ACC112 (cell line): ENCODE measurements around the gene SPAG6.
"Not testable (repeated sequence)": the region's sequence is repeated elsewhere in the genome, so short reads cannot be mapped to it uniquely, and the experiment has no call there.

ENCODE experiments used
- H2AFZ ChIP-seq: fragments of 200-600 bp; sonication (generic); one replicate; pipeline ENCODE4 v1.6.0; 2017; ENCODE audit warnings: antibody characterized with exemption, low read length; ENCODE audit not compliant: unreplicated experiment
- H3K27ac ChIP-seq: fragments of 200-600 bp; sonication (generic); 2 replicates; pipeline ENCODE4 v1.5.1; 2014; ENCODE audit warnings: low read depth, mild to moderate bottlenecking, antibody characterized with exemption, low read length, moderate library complexity
- H3K27me3 ChIP-seq: fragments of 200-600 bp; sonication (generic); 2 replicates; pipeline ENCODE4 v1.6.1; 2014; ENCODE audit warnings: mild to moderate bottlenecking, antibody characterized with exemption, low read length, moderate library complexity, mixed read lengths; ENCODE audit not compliant: insufficient read depth
- H3K36me3 ChIP-seq: fragments of 200-600 bp; sonication (generic); 2 replicates; pipeline ENCODE4 v1.6.1; 2016; ENCODE audit warnings: mild to moderate bottlenecking, antibody characterized with exemption, low read length, moderate library complexity, mixed read lengths; ENCODE audit not compliant: insufficient read depth
- H3K4me1 ChIP-seq: fragments of 200-600 bp; sonication (generic); one replicate; pipeline ENCODE4 v1.6.1; 2016; ENCODE audit warnings: low read length, mixed read lengths; ENCODE audit not compliant: insufficient read depth, unreplicated experiment, control insufficient read depth
- H3K4me3 ChIP-seq: fragments of 200-600 bp; sonication (generic); 2 replicates; pipeline ENCODE4 v1.5.1; 2014; ENCODE audit warnings: mild to moderate bottlenecking, low read depth, low read length
- H3K79me2 ChIP-seq: fragments of 200-600 bp; sonication (generic); one replicate; pipeline ENCODE4 v1.6.0; 2016; ENCODE audit warnings: low read length; ENCODE audit not compliant: control insufficient read depth, unreplicated experiment, insufficient read depth

The SPAG6 gene

GRCh38 chr10:22345301-22346095 lies at the start of gene SPAG6:
Gene SPAG6, plus strand, starts transcription at chr10:22345496. Its CDS starts 116 bp downstream, at chr10:22345612.
- no peak within 1 kb of the TSS for H3K4me3 ChIP-seq
- H3K27me3 ChIP-seq = peaks cover 80% of the 10 kb centered on the region

GRCh38 chr10:22301193-22301592 lies 44.1 kb upstream of the SPAG6 start:
- Histone ChIP-seq H3K27me3 (no peaks in the 10 kb centered on the region), H3K79me2 (no peaks in the 10 kb centered on the region), H3K4me1 (peaks cover 5% of the 10 kb centered on the region), H2AFZ (no peak overlapping the region), H3K4me3 (no peak overlapping the region), H3K36me3 (no peaks in the 10 kb centered on the region), H3K27ac (no peak overlapping the region)

More at GRCh38 chr10:22345301-22346095, at the start of gene SPAG6:
- H2AFZ ChIP-seq = no peak within 1 kb of the TSS
- no peaks in the 10 kb centered on the region for H3K4me1 ChIP-seq
- H3K79me2 ChIP-seq = no peaks in the 10 kb centered on the region
- H3K27ac ChIP-seq = no peak within 1 kb of the TSS
- H3K36me3 ChIP-seq = no peaks in the 10 kb centered on the region

GRCh38 chr10:22303461-22303860 lies 41.8 kb upstream of the SPAG6 start:
- no peaks in the 10 kb centered on the region for H3K36me3 ChIP-seq
- no peaks in the 10 kb centered on the region for H3K27me3 ChIP-seq
- H3K4me1 ChIP-seq = peaks cover 5% of the 10 kb centered on the region
- no peak overlapping the region for H2AFZ ChIP-seq
- no peaks in the 10 kb centered on the region for H3K79me2 ChIP-seq
- H3K4me3 ChIP-seq = no peak overlapping the region
- no peak overlapping the region for H3K27ac ChIP-seq

GRCh38 chr10:22305721-22306120 lies 39.6 kb upstream of the SPAG6 start:
- Histone ChIP-seq H3K4me1 (peaks cover 9% of the 10 kb centered on the region), H2AFZ (no peak overlapping the region), H3K36me3 (no peaks in the 10 kb centered on the region)

GRCh38 chr10:22308390-22308789 lies 36.9 kb upstream of the SPAG6 start:
- no peaks in the 10 kb centered on the region for H3K79me2 ChIP-seq

More at GRCh38 chr10:22305721-22306120, 39.6 kb upstream of the SPAG6 start:
- Histone ChIP-seq H3K27me3 (no peaks in the 10 kb centered on the region), H3K27ac (no peak overlapping the region), H3K4me3 (no peak overlapping the region), H3K79me2 (no peaks in the 10 kb centered on the region)

GRCh38 chr10:22309180-22310000 lies 35.9 kb upstream of the SPAG6 start:
- no peaks in the 10 kb centered on the region for H3K79me2 ChIP-seq
- H3K27me3 ChIP-seq = no peaks in the 10 kb centered on the region
- H3K4me1 ChIP-seq = peaks cover 9% of the 10 kb centered on the region
- H3K4me3 ChIP-seq = no peak overlapping the region
- peak overlapping the region; percentile 68 for H3K27ac ChIP-seq
- no peak overlapping the region for H2AFZ ChIP-seq
- H3K36me3 ChIP-seq = no peaks in the 10 kb centered on the region

More at GRCh38 chr10:22308390-22308789, 36.9 kb upstream of the SPAG6 start:
- Histone ChIP-seq H3K4me3 (no peak overlapping the region), H3K4me1 (peaks cover 9% of the 10 kb centered on the region), H3K27me3 (no peaks in the 10 kb centered on the region), H2AFZ (no peak overlapping the region), H3K27ac (peak overlapping the region; percentile 68), H3K36me3 (no peaks in the 10 kb centered on the region)

GRCh38 chr10:22310012-22310411 lies 35.3 kb upstream of the SPAG6 start:
- not testable (repeated sequence) for H3K27ac ChIP-seq, H3K36me3 ChIP-seq, H3K79me2 ChIP-seq, H2AFZ ChIP-seq, H3K4me3 ChIP-seq, H3K27me3 ChIP-seq
- H3K4me1 ChIP-seq = peaks cover 13% of the 10 kb centered on the region

- Histone ChIP-seq H3K27ac (no peak overlapping the region), H3K4me3 (no peak overlapping the region), H2AFZ (no peak overlapping the region), H3K79me2 (no peaks in the 10 kb centered on the region), H3K4me1 (peaks cover 14% of the 10 kb centered on the region), H3K27me3 (no peaks in the 10 kb centered on the region), H3K36me3 (no peaks in the 10 kb centered on the region)
Measured at GRCh38 chr10:22310928-22311327, 34.4 kb upstream of the SPAG6 start.

GRCh38 chr10:22314852-22315251 lies 30.4 kb upstream of the SPAG6 start:
- Histone ChIP-seq H3K4me3 (peak overlapping the region; percentile 84), H3K27ac (peak overlapping the region; percentile 87; the same call in 1 of the 2 replicates), H3K36me3 (no peaks in the 10 kb centered on the region), H3K79me2 (peaks cover 24% of the 10 kb centered on the region), H2AFZ (no peak overlapping the region), H3K27me3 (no peaks in the 10 kb centered on the region), H3K4me1 (peaks cover 27% of the 10 kb centered on the region)

GRCh38 chr10:22315455-22316285 lies 29.6 kb upstream of the SPAG6 start:
- peaks cover 24% of the 10 kb centered on the region for H3K79me2 ChIP-seq
- H2AFZ ChIP-seq = peak overlapping the region; percentile 69
- H3K4me3 ChIP-seq = peak overlapping the region; percentile 84
- H3K4me1 ChIP-seq = peaks cover 31% of the 10 kb centered on the region
- no peaks in the 10 kb centered on the region for H3K27me3 ChIP-seq
- no peaks in the 10 kb centered on the region for H3K36me3 ChIP-seq
- peak overlapping the region; percentile 87 for H3K27ac ChIP-seq
